Measurements from ENCODE around the gene RNF2. TPM values are rescaled to one million over a fixed set of nuclear protein-coding genes. Genes with fewer than 3 reads are reported as not detected.

The RNF2 gene
- total RNA-seq, 1 experiment from 2014 or later: 39.1 TPM

GRCh38 chr1:185054365-185055060 lies 9.2 kb downstream of the RNF2 start:
- ChIA-PET POLR2A (no interaction called here), CTCF (no interaction called here), RAD21 (ENCODE audit: low non-redundant PET in 1 of 2, low total read pairs in 2 of 2, uncharacterized antibody in 2 of 2, unreplicated experiment in 2 of 2) (no interaction called here)
- Histone ChIP-seq H2AFZ (ENCODE audit: low read depth, low read length, poor library complexity, severe bottlenecking) (no peak overlapping the region), H3K4me1 (ENCODE audit: control insufficient read depth in 1 of 2, insufficient read depth in 2 of 2, low read length in 2 of 2) (no peaks in the 10 kb centered on the region), H3K9ac (ENCODE audit: low read length) (no peak overlapping the region), H4K20me1 (ENCODE audit: insufficient read depth) (peaks cover 11% of the 10 kb centered on the region; the same call in 1 of the 2 replicates), H3K4me3 (replicated peaks in 1 of 2; ENCODE audit: low read depth in 1 of 2, low read length in 2 of 2) (no peak overlapping the region), H3K27ac (ENCODE audit: low read depth, low read length) (no peak overlapping the region), H3K9me2 (ENCODE audit: insufficient read depth) (no peaks in the 10 kb centered on the region), H3K36me3 (ENCODE audit: control insufficient read depth in 1 of 2, insufficient read depth in 2 of 2, low read length in 2 of 2) (no peaks in the 10 kb centered on the region), H3K9me3 (ENCODE audit: control insufficient read depth in 1 of 2, insufficient read depth in 1 of 2, low read depth in 1 of 2, low read length in 2 of 2) (no peaks in the 10 kb centered on the region), H3K4me2 (ENCODE audit: low read length) (no peak overlapping the region), H3K27me3 (ENCODE audit: insufficient read depth, low read length) (no peaks in the 10 kb centered on the region), H3K79me2 (ENCODE audit: insufficient read depth, low read length) (peaks cover 100% of the 10 kb centered on the region)
- no peak for ATAC-seq
- DNase-seq (ENCODE audit: low read depth, low spot score): no peak
- BruUV-seq (replicated peaks): no TSS peak
- intact Hi-C loops (cut with micrococcal nuclease): no loop called here
- TF ChIP-seq ZBTB33 (IDR thresholded peaks at IDR 0.05; ENCODE audit: extremely low read depth, insufficient replicate concordance, low read length) (no peak), REST (IDR thresholded peaks at IDR 0.05; ENCODE audit: low read depth) (no peak), CBX3 (IDR thresholded peaks at IDR 0.05; ENCODE audit: low read depth) (no peak), CEBPB (IDR thresholded peaks at IDR 0.05; ENCODE audit: low read depth) (no peak), TCF7L2 (IDR thresholded peaks at IDR 0.05; ENCODE audit: borderline replicate concordance, extremely low read depth, insufficient read depth, insufficient read length) (no peak), SRF (IDR thresholded peaks at IDR 0.05; ENCODE audit: low read depth) (no peak), ELF1 (IDR thresholded peaks at IDR 0.05; ENCODE audit: borderline replicate concordance, low read depth) (no peak), EZH2phosphoT487 (IDR thresholded peaks at IDR 0.05; ENCODE audit: borderline replicate concordance) (no peak), RAD21 (IDR thresholded peaks at IDR 0.05; ENCODE audit: low read depth) (no peak), POLR2A (IDR thresholded peaks at IDR 0.05; ENCODE audit: borderline replicate concordance, extremely low read depth, insufficient read depth, insufficient read length) (no peak), YY1 (IDR thresholded peaks at IDR 0.05; ENCODE audit: extremely low read depth, insufficient replicate concordance, low read depth, low read length) (no peak), MAX (IDR thresholded peaks at IDR 0.05) (no peak), EZH2 (IDR thresholded peaks at IDR 0.05) (no peak), JUND (IDR thresholded peaks at IDR 0.05) (no peak), SIN3A (IDR thresholded peaks at IDR 0.05; ENCODE audit: low read depth) (no peak), FOSL1 (IDR thresholded peaks at IDR 0.05; ENCODE audit: low read depth) (no peak), ZFX (IDR thresholded peaks at IDR 0.05) (no peak)

Data from HCT116 (cell line).